Measurements from ENCODE around the gene PSG2. TPM values are rescaled to one million over a fixed set of nuclear protein-coding genes. Genes with fewer than 3 reads are reported as not detected.
"Not testable (repeated sequence)": the region's sequence is repeated elsewhere in the genome, so short reads cannot be mapped to it uniquely, and the experiment has no call there.

Gene PSG2
- total RNA-seq, 1 experiment from 2014 or later = not detected

- H3K23me2 ChIP-seq (ENCODE audit: insufficient read length, low read depth, low read length, poor library complexity, severe bottlenecking); H3K56ac ChIP-seq (ENCODE audit: insufficient read length, low read depth, low read length); H2AK5ac ChIP-seq (ENCODE audit: insufficient read length, low read length); H3K79me2 ChIP-seq (ENCODE audit: insufficient read depth, low read length); H2BK120ac ChIP-seq (ENCODE audit: low read depth, low read length, poor library complexity, severe bottlenecking); H3K4me3 Mint-ChIP-seq; H3K23ac ChIP-seq (ENCODE audit: insufficient read length, low read depth, low read length); H3K4me1 ChIP-seq (ENCODE audit: insufficient read depth, low read length); H2BK5ac ChIP-seq (ENCODE audit: insufficient read length, low read length); H4K20me1 ChIP-seq (ENCODE audit: control insufficient read depth, insufficient read depth, insufficient read length); H4K5ac ChIP-seq (ENCODE audit: insufficient read length, low read depth, low read length); H2AFZ ChIP-seq (ENCODE audit: low read length); H3T11ph ChIP-seq (ENCODE audit: low read length); H3K79me1 ChIP-seq (ENCODE audit: insufficient read depth, low read depth, low read length, poor library complexity, severe bottlenecking); H2BK15ac ChIP-seq (ENCODE audit: low read depth, low read length); H3K27ac Mint-ChIP-seq; H3K18ac ChIP-seq (ENCODE audit: insufficient read length, low read depth, low read length); H3K27ac ChIP-seq (ENCODE audit: insufficient read length, low read depth, low read length); DNase-seq; H2BK12ac ChIP-seq (ENCODE audit: insufficient read length, low read depth, low read length); H3K27me3 ChIP-seq (ENCODE audit: insufficient read depth, low read length); H3K4ac ChIP-seq (ENCODE audit: low read depth, low read length); H3K9ac ChIP-seq (ENCODE audit: extremely low read depth, insufficient read length, low read length); H3K4me2 ChIP-seq (ENCODE audit: insufficient read depth, insufficient read length, low read length); H4K8ac ChIP-seq (replicated peaks; ENCODE audit: insufficient read length, low read depth, low read length); H3K27me3 Mint-ChIP-seq (ENCODE audit: low read depth); H2BK20ac ChIP-seq (ENCODE audit: low read depth, low read length, poor library complexity, severe bottlenecking); H3K4me1 Mint-ChIP-seq; H4K91ac ChIP-seq (ENCODE audit: insufficient read length, low read depth, low read length); H3K14ac ChIP-seq (ENCODE audit: insufficient read depth, low read length): not testable (repeated sequence)
- Mint-ChIP-seq H3K9me3 (peaks cover 85 to 89% of the 10 kb centered on the region in 2 experiments), H3K36me3 (ENCODE audit: insufficient read depth in 1 of 3, low read depth in 3 of 3) (peaks cover 0 to 42% (median 9%) of the 10 kb centered on the region in 3 experiments; a peak in 4 of 7 replicates)
- WGBS (ENCODE audit: extremely low coverage, insufficient read length, low lambda C conversion rate) = no CpG with 5 or more reads among the region's 3 CpGs
- peaks cover 26% of the 10 kb centered on the region for H3K9me3 ChIP-seq (ENCODE audit: control insufficient read depth, low read depth, low read length)
These were observed 20.1 kb downstream of the PSG2 start for GRCh38 chr19:43062418-43062817.

- H4K91ac ChIP-seq (ENCODE audit: insufficient read length, low read depth, low read length); H3K4me1 ChIP-seq (ENCODE audit: insufficient read depth, low read length); H3K4me3 Mint-ChIP-seq; H4K5ac ChIP-seq (ENCODE audit: insufficient read length, low read depth, low read length); H3K23ac ChIP-seq (ENCODE audit: insufficient read length, low read depth, low read length); H3K56ac ChIP-seq (ENCODE audit: insufficient read length, low read depth, low read length); H3K4ac ChIP-seq (ENCODE audit: low read depth, low read length); H2BK15ac ChIP-seq (ENCODE audit: low read depth, low read length); H3K27ac ChIP-seq (ENCODE audit: insufficient read length, low read depth, low read length); H3T11ph ChIP-seq (ENCODE audit: low read length); H2AK5ac ChIP-seq (ENCODE audit: insufficient read length, low read length); H3K14ac ChIP-seq (ENCODE audit: insufficient read depth, low read length); H2BK12ac ChIP-seq (ENCODE audit: insufficient read length, low read depth, low read length); H3K27ac Mint-ChIP-seq; H2BK5ac ChIP-seq (ENCODE audit: insufficient read length, low read length); H3K4me2 ChIP-seq (ENCODE audit: insufficient read depth, insufficient read length, low read length); H3K18ac ChIP-seq (ENCODE audit: insufficient read length, low read depth, low read length); DNase-seq; H3K79me2 ChIP-seq (ENCODE audit: insufficient read depth, low read length); H3K4me1 Mint-ChIP-seq; H3K79me1 ChIP-seq (ENCODE audit: insufficient read depth, low read depth, low read length, poor library complexity, severe bottlenecking); H4K8ac ChIP-seq (replicated peaks; ENCODE audit: insufficient read length, low read depth, low read length); H3K27me3 ChIP-seq (ENCODE audit: insufficient read depth, low read length); H4K20me1 ChIP-seq (ENCODE audit: control insufficient read depth, insufficient read depth, insufficient read length); H2AFZ ChIP-seq (ENCODE audit: low read length); H2BK120ac ChIP-seq (ENCODE audit: low read depth, low read length, poor library complexity, severe bottlenecking); H3K27me3 Mint-ChIP-seq (ENCODE audit: low read depth); H3K9ac ChIP-seq (ENCODE audit: extremely low read depth, insufficient read length, low read length); H2BK20ac ChIP-seq (ENCODE audit: low read depth, low read length, poor library complexity, severe bottlenecking); H3K23me2 ChIP-seq (ENCODE audit: insufficient read length, low read depth, low read length, poor library complexity, severe bottlenecking): not testable (repeated sequence)
- Mint-ChIP-seq H3K36me3 (ENCODE audit: insufficient read depth in 1 of 3, low read depth in 3 of 3) (peaks cover 0 to 34% (median 11%) of the 10 kb centered on the region in 3 experiments; a peak in 4 of 7 replicates), H3K9me3 (peaks cover 85 to 89% of the 10 kb centered on the region in 2 experiments)
- H3K9me3 ChIP-seq (ENCODE audit: control insufficient read depth, low read depth, low read length) = peaks cover 16% of the 10 kb centered on the region
- no CpG with 5 or more reads among the region's 3 CpGs for WGBS (ENCODE audit: extremely low coverage, insufficient read length, low lambda C conversion rate)
These were observed 21.2 kb downstream of the PSG2 start for GRCh38 chr19:43061326-43061725.
